GM19463 (cell line): Measurements from ENCODE around the gene CUL4A.
"Not testable (repeated sequence)": the region's sequence is repeated elsewhere in the genome, so short reads cannot be mapped to it uniquely, and the experiment has no call there.

Source experiments
- ATAC-seq: cut with Tn5 transposase; IDR thresholded peaks from one replicate; pipeline ENCODE4 v1.9.1; 2021; ENCODE audit warnings: mild to moderate bottlenecking, moderate library complexity; ENCODE audit not compliant: unreplicated experiment

CUL4A gene

DNA sequence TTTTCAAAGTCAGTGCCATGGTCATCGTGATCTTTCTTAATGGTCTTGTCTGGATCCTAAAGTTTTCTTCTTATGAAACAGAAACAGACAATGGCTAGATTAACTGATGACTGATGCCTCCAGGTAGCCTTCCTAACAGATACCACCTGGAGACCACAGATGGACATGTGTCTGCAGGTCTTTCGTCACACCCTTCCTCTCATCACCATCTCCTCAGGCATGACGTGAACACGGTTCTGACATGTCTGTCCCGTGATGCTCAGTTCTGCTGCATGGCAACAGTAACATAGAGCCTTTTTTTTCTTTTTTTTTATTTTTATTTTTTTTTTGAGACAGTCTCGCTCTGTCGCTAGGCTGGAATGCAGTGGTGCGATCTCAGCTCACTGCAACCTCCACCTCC lies 74.5 kb downstream of the CUL4A start:
- no peak for ATAC-seq

DNA sequence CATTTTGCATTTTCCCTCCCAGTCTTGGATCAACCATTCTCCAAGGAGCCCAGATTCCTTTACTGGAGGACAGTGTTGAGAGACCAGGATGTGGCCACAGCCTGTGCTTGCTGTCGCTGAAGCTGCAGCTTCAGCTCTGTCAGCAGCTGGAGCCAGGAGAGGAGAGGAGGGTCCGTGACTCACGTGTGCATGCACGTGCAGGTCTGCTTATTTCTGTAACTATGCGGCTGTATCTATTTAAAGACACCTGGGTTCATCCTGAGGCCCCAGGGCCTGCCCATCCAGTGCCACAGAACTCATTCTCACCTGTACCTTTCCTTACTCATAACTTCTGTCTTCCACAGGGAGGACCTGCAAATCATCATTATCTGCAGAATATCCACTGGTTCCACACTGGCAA lies 79.5 kb downstream of the CUL4A start:
- no peak for ATAC-seq

GRCh38 chr13:113291129-113291528 lies 81.7 kb downstream of the CUL4A start:
- ATAC-seq = no peak

DNA sequence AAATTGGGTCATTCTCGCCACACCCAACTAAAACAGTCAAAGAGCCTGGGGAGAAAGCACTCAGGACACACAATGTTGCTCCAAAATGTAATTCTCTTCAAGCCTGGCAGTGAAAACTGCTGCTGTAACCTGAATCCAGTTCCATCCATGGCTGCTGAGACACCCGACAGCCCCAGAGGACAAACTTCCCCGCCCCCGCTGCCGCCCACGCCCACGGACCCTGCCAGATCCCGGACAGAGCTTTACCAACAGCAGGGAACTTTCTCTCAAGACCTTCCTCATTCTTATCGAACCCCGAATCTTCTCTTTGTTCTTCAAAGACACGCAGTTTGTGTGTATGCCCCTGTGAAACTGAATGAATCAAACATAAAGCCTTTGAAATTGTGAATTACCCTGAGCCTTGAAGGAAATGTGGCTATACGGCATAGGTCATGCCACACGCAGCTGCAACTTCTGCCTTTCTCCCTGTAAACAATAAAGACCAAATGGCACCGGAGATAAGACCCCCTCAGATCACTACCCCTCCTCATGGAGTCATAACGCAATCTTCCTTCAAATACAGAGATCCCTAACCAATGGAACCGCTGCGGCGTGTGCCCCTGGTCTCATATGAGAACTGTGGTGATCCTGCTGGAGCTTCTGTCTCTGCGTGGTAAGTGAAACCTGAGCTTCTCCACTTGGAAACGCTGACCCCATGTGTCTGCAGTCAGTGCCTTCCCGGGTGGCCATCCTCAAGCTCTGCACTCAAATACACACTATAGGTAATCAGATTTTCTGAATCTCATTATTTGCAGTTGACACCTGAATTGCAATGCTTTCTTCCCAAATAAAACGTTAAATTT lies 82.8 kb downstream of the CUL4A start:
- ATAC-seq = no peak

- ATAC-seq = no peak
Measured at GRCh38 chr13:113293686-113294085, 84.3 kb downstream of the CUL4A start.

GRCh38 chr13:113295776-113296175 lies 86.4 kb downstream of the CUL4A start:
- ATAC-seq = no peak

GRCh38 chr13:113296823-113297369 lies 87.5 kb downstream of the CUL4A start, which contains the start of gene LAMP1:
Gene LAMP1 (plus strand): TSS chr13:113297239. CDS start chr13:113297435, 196 bp downstream.
- peak; percentile 76 for ATAC-seq

GRCh38 chr13:113297370-113298042 lies 88.1 kb downstream of the CUL4A start:
- peak; percentile 26 for ATAC-seq

- ATAC-seq = no peak
Measured at GRCh38 chr13:113298043-113298945, 88.9 kb downstream of the CUL4A start.

DNA sequence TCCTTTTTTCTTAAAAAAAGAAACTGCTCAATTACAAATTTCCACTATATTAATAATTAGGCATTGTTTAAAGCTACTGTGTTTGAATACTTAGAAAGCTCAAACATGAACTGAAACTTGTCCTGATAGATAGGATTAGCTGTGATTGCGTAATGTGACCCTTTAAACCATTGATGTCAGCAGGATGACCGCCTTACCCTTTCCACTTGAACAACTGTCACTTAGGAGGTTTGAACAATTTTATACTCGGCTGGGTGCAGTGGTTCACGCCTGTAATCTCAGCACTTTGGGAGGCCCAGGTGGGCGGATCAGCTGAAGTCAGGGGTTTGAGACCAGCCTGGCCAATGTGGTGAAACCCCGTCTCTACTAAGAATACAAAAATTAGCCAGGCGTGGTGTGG lies 90.5 kb downstream of the CUL4A start:
- ATAC-seq = no peak

DNA sequence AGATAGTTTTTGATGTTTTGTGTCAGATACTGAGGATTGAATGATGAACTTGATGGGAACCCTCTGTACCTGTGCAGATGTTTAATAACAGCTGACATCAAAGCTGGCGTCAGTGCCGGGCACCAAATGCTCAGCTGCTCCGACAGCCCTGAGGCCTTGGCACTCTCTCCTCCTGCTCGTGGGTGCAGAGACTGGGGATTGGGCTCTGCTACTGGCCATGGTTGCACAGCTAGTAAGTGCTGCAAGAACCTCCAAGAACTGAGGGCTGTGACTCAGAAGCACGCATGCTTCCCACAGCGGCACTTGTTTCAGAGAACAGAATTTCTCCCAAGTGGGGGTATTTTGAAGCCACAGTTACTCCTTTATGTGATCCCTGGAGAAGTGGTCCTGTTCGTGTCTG lies 93.6 kb downstream of the CUL4A start:
- no peak for ATAC-seq

DNA sequence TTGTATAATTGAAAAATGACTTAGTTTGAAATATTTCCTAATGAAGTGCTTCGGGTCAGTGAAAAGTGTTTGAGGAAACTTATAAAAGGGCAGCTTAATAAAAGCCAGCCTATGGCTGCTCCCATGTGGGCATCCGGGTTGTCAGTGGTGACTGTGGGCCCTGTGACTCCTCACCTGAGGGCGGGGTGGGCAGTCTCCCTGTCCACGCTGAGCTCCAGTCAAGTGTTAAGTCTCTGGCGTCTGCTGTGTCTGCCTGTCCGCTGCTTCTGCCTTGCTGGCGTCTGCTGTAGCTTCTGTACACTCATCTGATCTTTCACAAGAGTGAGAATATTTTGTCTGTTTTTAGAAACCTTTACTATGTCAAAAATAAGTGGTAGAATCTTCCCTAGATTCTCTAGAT lies 94.7 kb downstream of the CUL4A start:
- ATAC-seq = no peak

- no peak for ATAC-seq
Measured at GRCh38 chr13:113305208-113305607, 95.8 kb downstream of the CUL4A start.

GRCh38 chr13:113307491-113307890 lies 98.1 kb downstream of the CUL4A start:
- no peak for ATAC-seq

DNA sequence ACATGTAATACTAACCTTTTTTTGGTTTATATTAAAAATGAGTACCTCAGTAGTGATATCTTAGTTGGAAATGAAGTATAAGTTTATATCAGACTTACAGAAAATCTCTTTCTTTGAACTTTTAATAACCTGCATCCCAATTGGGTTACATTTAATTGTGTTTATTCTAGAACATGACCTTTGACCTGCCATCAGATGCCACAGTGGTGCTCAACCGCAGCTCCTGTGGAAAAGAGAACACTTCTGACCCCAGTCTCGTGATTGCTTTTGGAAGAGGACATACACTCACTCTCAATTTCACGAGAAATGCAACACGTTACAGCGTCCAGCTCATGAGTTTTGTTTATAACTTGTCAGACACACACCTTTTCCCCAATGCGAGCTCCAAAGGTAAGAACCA lies 100.1 kb downstream of the CUL4A start:
- no peak for ATAC-seq

GRCh38 chr13:113314112-113314511 lies 104.7 kb downstream of the CUL4A start:
- not testable (repeated sequence) for ATAC-seq

DNA sequence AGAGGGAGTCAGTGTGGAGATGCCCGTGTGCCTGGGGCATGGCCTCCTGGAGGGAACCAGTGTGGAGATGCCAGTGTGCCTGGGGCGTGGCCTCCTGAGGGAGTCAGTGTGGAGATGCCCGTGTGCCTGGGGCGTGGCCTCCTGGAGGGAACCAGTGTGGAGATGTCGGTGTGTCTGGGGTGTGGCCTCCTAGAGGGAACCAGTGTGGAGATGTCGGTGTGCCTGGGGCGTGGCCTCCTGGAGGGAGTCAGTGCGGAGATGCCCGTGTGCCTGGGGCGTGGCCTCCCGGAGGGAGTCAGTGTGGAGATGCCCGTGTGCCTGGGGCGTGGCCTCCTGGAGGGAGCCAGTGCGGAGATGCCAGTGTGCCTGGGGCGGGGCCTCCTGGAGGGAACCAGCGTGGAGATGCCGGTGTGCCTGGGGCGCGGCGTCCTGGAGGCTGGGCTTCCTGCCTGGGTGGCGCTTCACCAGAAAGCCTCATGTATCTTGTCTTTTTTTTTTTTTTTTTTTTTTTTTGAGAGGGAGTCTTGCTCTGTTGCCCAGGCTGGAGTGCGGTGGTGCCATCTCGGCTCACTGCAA lies 105.6 kb downstream of the CUL4A start:
- ATAC-seq = not testable (repeated sequence)

- ATAC-seq = no peak
Measured at GRCh38 chr13:113315992-113316391, 106.6 kb downstream of the CUL4A start.
